Measurements from ENCODE around the gene RAB7B.
"Not testable (repeated sequence)": the region's sequence is repeated elsewhere in the genome, so short reads cannot be mapped to it uniquely, and the experiment has no call there.

Gene RAB7B

GRCh38 chr1:206021626-206022365, 18.6 kb upstream of the RAB7B start:
- FAIRE-seq = no peak

DNA sequence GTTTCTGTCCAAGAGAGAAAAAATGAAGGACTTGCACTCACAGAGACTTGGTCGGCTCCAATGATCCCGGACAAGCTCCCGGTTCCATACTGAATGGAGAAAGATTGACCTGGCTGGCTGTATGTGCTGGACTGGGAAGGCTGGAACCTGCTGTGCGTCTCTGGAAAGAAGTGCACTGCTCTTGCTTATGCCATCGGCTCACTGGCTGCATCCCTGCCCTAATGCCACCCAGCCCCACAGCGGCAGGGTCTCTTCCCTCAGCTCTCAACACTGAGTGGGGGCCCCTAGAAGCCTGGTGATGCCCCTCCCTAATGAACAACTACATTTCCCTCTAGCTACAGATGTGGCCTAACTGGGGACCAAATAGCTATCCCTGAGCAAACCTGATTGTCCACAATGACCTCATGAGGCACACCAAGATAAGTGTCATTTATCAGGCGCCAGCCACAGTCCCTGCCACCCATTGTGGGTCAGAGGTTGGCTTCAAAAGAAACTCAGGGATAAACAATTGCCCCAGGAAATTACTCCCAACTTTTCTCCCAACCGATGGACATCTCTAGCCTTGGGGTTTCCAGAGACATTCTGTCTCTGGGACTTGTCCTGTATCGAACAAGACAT, 17.9 kb upstream of the RAB7B start:
- no peak for FAIRE-seq

DNA sequence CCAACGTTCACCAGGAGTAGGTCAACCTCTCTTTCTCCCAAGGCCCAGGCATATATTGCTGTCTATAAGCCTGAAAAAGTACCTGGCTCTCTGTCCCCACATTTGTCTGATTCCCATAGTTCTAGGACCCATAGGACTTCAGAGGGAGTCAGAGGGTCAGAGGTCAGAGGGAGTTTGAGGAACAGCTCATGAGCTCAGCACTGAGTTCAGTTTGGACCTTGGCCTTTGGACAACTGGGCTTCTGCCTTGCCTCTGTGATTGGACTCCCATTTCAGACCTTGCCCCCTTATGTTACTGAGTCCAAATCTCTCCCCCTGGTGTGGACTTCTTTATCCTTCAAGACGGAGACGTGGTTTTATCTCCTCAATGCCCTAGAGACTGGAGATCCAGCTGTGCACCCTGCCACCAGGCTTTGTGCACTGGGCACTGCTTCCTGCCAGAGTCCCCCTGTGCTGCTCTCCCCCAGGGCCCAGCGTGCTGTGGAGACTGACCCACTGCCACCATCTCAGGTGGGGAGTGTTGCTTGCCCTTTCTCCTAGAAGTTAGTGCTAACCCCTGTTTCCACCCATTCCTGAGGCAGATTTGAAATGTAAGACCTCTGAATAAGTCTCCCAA, 17.3 kb upstream of the RAB7B start:
- FAIRE-seq = no peak

DNA sequence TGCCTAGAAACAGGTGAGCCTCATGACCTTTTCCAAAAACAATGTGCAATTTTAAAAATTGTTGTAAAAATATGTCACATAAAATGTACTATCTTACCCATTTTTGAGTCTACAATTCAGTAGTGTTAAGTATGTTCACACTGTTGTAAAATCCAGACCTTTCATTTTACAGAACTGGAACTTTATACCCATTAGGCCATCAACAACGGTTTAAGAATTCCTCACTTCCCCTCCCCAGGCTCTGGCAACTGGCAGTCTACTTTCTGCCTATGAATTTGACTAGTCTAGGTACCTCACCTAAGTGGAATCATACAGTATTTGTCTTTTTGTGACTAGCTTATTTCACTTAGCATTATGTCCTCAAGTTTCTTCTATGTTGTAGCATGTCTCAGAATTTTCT, 11.9 kb upstream of the RAB7B start:
- no peak for FAIRE-seq

DNA sequence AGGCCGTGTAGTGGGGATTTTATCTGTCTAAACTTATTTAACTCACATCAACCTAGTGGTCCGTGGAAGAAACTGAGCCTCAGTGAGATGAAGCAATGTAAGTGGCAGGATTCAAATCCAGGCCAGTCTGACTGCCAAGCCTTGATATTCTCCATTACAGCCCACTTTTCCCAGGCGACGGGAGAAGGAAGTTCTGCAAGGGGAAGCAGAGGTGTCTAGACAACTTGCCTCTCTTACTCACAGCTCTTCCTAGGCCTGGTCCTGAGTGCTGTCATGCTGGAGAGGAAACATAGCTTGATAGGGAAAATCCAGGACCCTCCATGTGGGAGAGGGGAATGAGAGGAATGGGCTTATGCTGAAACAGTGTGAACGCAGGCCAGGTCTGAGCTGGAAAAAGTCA, 11.4 kb upstream of the RAB7B start:
- no peak for FAIRE-seq

DNA sequence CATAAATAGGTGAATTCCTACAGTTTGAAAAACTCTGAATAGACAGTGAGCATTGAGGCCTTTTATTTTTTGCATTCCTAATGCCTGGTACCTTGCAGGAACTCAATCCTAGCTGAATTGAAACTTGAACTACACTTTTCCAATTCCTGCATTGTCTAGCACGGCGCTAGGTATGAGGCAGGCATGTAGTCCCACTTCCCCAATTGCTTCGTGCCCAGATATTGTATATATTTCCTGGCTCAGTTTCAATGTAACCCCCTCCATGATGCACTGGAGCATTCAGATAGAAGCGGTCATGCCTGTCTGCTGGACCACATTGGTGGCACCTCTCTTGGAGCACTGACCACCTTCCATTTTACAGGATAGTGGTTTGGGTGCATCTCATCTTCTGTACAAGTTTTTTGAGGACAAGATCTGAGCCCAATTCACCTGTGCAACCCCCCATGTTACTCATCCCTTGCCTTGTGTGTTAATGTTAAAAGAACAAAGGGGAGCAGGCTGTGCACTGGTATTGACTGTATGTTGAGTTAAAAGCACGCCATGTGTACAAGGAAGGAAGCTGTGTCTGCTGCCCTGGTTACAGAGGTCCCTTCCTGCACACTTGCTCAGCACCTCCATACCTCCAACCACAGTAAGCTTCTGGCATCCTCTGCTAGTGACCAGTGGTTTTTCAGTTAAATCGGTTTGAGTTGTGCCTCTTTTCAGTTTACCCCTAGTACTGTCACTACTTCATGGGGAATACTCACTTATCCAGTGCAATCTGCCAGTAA, 10.0 kb upstream of the RAB7B start:
- no peak for FAIRE-seq

- no peak for FAIRE-seq
These were observed 9.1 kb upstream of the RAB7B start for GRCh38 chr1:206012086-206012859.

DNA sequence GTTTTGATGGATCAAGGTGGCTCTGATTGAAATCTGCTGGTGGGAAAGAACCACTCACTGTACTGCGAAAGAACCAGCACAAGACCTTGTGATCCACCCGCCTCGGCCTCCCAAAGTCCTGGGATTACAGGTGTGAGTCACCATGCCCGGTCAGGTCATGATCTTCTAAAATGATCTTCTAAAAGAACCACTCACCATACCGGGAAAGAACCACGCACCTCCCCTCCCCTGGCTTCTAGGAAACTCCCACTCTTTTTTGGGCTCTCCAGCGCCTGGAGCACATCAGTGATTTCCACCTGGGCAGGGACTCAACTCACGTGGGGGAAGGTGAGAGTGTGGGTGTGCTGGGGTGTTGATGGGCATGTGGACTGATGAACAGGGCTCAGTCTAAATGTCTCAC, 7.9 kb upstream of the RAB7B start:
- no peak for FAIRE-seq

DNA sequence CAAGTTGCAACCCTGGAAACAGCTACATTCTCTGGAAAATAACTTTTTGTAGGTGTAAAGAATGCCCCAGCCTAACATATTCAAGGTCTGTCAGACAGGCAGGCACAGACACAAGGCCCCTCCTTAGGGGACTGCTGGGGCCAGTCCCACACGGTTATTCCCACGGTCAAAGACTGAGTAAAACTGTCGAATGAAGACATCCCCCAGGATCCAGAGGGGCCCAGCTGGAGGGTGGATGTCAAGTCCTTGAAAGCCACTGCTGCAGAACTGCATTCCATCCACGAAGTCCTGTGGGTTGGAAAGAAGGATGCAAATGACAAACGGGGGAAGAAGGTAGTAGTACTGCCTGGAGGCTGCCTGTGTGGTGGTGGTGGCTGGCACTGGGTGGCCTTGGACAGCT, 6.9 kb upstream of the RAB7B start:
- FAIRE-seq = no peak

DNA sequence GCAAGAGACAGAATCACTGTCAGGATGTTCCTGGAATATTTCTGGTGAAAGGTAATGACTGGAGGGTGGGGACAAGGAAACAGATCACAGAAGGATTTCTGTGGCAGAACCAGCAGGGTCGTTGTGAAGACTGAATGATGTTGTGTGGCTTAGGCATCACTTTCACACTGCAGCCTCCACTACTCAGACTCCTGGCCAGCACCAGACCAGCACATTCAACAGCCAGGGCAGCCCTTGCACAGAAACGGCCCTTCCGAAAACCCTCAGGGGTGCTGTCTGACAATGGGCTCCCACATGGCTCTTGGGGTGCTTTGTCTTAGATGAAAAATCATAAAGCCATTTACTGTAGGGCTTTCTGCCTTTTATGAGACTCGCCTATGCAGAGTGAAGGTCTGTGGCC, 3.8 kb upstream of the RAB7B start:
- FAIRE-seq = no peak

GRCh38 chr1:206005778-206006180, 2.6 kb upstream of the RAB7B start:
- no peak for FAIRE-seq

DNA sequence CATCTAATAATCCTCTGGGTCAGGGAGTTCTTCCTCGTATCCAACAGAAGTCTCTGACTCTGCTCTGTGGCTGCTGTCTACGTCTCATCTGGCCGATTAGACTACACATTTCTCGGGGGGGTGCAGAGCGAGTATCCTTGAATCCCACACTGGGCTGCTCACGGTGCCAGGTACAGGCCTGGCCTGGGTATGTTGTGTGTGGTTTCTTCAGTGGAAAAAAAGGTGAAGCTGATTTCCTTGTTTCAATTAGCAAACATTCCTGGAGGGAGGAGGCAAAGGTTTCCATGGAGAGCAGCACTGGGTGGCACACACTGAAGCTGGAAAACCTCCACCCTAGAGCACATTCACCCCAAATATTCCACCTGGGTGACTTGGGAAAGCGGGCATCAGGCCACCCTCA, 2.0 kb upstream of the RAB7B start:
- FAIRE-seq = no peak

GRCh38 chr1:206004826-206005225, 1.6 kb upstream of the RAB7B start:
- FAIRE-seq = no peak

- no peak for FAIRE-seq
These were observed 932 bp upstream of the RAB7B start for GRCh38 chr1:206003854-206004800.

- no peak for FAIRE-seq
These were observed 1.0 kb downstream of the RAB7B start for GRCh38 chr1:206002160-206002559.

- no peak for FAIRE-seq
These were observed 1.7 kb downstream of the RAB7B start for GRCh38 chr1:206001476-206001888.

GRCh38 chr1:206000641-206001339, 2.4 kb downstream of the RAB7B start:
- no peak for FAIRE-seq

- no peak for FAIRE-seq
These were observed 4.5 kb downstream of the RAB7B start for GRCh38 chr1:205998457-205999241.

GRCh38 chr1:205996641-205997040, 6.6 kb downstream of the RAB7B start:
- FAIRE-seq = not testable (repeated sequence)

- no peak for FAIRE-seq
These were observed 8.8 kb downstream of the RAB7B start for GRCh38 chr1:205994346-205994745.
